NT2/D1 (cell line): ENCODE measurements around the gene MYO1D.

Experiments
- SUZ12 ChIP-seq: IDR thresholded peaks from 2 replicates; pipeline ENCODE4 v1.6.1; 2011; ENCODE audit not compliant: insufficient read length, insufficient read depth; ENCODE audit errors: extremely low read depth
- YY1 ChIP-seq: IDR thresholded peaks from 2 replicates; pipeline ENCODE4 v1.6.1; 2011; ENCODE audit not compliant: insufficient read length, insufficient read depth
- ZNF274 ChIP-seq: IDR thresholded peaks from 2 replicates; pipeline ENCODE4 v1.6.1; 2011; ENCODE audit warnings: mild to moderate bottlenecking, low read depth, low read length

- TF ChIP-seq SUZ12 (no peak), YY1 (no peak), ZNF274 (no peak)
Observed at GRCh38 chr17:32689348-32689747, 187.6 kb downstream of the MYO1D start.
